ENCODE results near the gene HS3ST3A1. TPM values are rescaled to one million over a fixed set of nuclear protein-coding genes. Genes with fewer than 3 reads are reported as not detected.

HS3ST3A1 gene
- total RNA-seq, 1 donor from 2014 or later: 7.5 TPM

- no peak overlapping the region for H3K4me3 Mint-ChIP-seq (ENCODE audit: unreplicated experiment)
- H3K27me3 Mint-ChIP-seq (ENCODE audit: unreplicated experiment): no peaks in the 10 kb centered on the region
- H3K4me1 Mint-ChIP-seq (ENCODE audit: unreplicated experiment): peaks cover 5% of the 10 kb centered on the region
- H3K9me3 Mint-ChIP-seq (ENCODE audit: unreplicated experiment): no peaks in the 10 kb centered on the region
- DNase-seq (ENCODE audit: extremely low spot score, unreplicated experiment): no peak
- no peak for TF ChIP-seq CTCF (IDR thresholded peaks at IDR 0.05)
- H3K36me3 Mint-ChIP-seq (ENCODE audit: unreplicated experiment): no peaks in the 10 kb centered on the region
- H3K27ac Mint-ChIP-seq (ENCODE audit: unreplicated experiment): no peak overlapping the region
Measured at GRCh38 chr17:13583996-13584700, 17.6 kb downstream of the HS3ST3A1 start.

- no peak for DNase-seq (ENCODE audit: extremely low spot score, unreplicated experiment)
- Mint-ChIP-seq H3K4me1 (ENCODE audit: unreplicated experiment) (peaks cover 5% of the 10 kb centered on the region), H3K27ac (ENCODE audit: unreplicated experiment) (no peak overlapping the region), H3K36me3 (ENCODE audit: unreplicated experiment) (no peaks in the 10 kb centered on the region), H3K9me3 (ENCODE audit: unreplicated experiment) (no peaks in the 10 kb centered on the region), H3K4me3 (ENCODE audit: unreplicated experiment) (no peak overlapping the region), H3K27me3 (ENCODE audit: unreplicated experiment) (no peaks in the 10 kb centered on the region)
- no peak for TF ChIP-seq CTCF (IDR thresholded peaks at IDR 0.05)
Measured at GRCh38 chr17:13582776-13583547, 18.8 kb downstream of the HS3ST3A1 start.

- Mint-ChIP-seq H3K36me3 (ENCODE audit: unreplicated experiment) (no peaks in the 10 kb centered on the region), H3K9me3 (ENCODE audit: unreplicated experiment) (no peaks in the 10 kb centered on the region), H3K27ac (ENCODE audit: unreplicated experiment) (no peak overlapping the region), H3K4me3 (ENCODE audit: unreplicated experiment) (no peak overlapping the region), H3K4me1 (ENCODE audit: unreplicated experiment) (peaks cover 5% of the 10 kb centered on the region), H3K27me3 (ENCODE audit: unreplicated experiment) (no peaks in the 10 kb centered on the region)
- DNase-seq (ENCODE audit: extremely low spot score, unreplicated experiment): no peak
- TF ChIP-seq CTCF (IDR thresholded peaks at IDR 0.05): no peak
Measured at GRCh38 chr17:13581925-13582324, 19.8 kb downstream of the HS3ST3A1 start.

- Mint-ChIP-seq H3K4me3 (ENCODE audit: unreplicated experiment) (no peak overlapping the region), H3K27ac (ENCODE audit: unreplicated experiment) (no peak overlapping the region), H3K36me3 (ENCODE audit: unreplicated experiment) (no peaks in the 10 kb centered on the region), H3K27me3 (ENCODE audit: unreplicated experiment) (no peaks in the 10 kb centered on the region), H3K9me3 (ENCODE audit: unreplicated experiment) (no peaks in the 10 kb centered on the region), H3K4me1 (ENCODE audit: unreplicated experiment) (peaks cover 7% of the 10 kb centered on the region)
- DNase-seq (ENCODE audit: extremely low spot score, unreplicated experiment): no peak
- TF ChIP-seq CTCF (IDR thresholded peaks at IDR 0.05): no peak
Measured at GRCh38 chr17:13580790-13581189, 20.9 kb downstream of the HS3ST3A1 start.

Measured in osteocyte (in vitro differentiated cells).